ENCODE data around the gene TBX2.
"Not testable (repeated sequence)": the region's sequence is repeated elsewhere in the genome, so short reads cannot be mapped to it uniquely, and the experiment has no call there.

The TBX2 gene

GRCh38 chr17:61426482-61427304 lies 27.1 kb downstream of the TBX2 start:
- Histone ChIP-seq H3K9ac (no peak overlapping the region), H3K4me3 (no peak overlapping the region), H3K4me1 (no peaks in the 10 kb centered on the region), H4K20me1 (no peaks in the 10 kb centered on the region), H3K27ac (no peak overlapping the region), H3K27me3 (no peaks in the 10 kb centered on the region), H3K9me3 (no peaks in the 10 kb centered on the region), H3K4me2 (no peak overlapping the region), H3K36me3 (no peaks in the 10 kb centered on the region)
- no peak for TF ChIP-seq Cebpa-rat (IDR thresholded peaks at IDR 0.05)

- H3K27me3 ChIP-seq: no peaks in the 10 kb centered on the region
- H4K20me1 ChIP-seq: no peaks in the 10 kb centered on the region
- no peak overlapping the region for H3K9ac ChIP-seq
- H3K4me1 ChIP-seq: no peaks in the 10 kb centered on the region
- H3K4me2 ChIP-seq: no peak overlapping the region
- no peak overlapping the region for H3K4me3 ChIP-seq
- no peaks in the 10 kb centered on the region for H3K9me3 ChIP-seq
- TF ChIP-seq Cebpa-rat (IDR thresholded peaks at IDR 0.05): no peak
- H3K27ac ChIP-seq: no peak overlapping the region
- no peaks in the 10 kb centered on the region for H3K36me3 ChIP-seq
Observed at GRCh38 chr17:61427567-61427966, 27.9 kb downstream of the TBX2 start.

- no peaks in the 10 kb centered on the region for H3K9me3 ChIP-seq
- no peak overlapping the region for H3K27ac ChIP-seq
- H3K4me3 ChIP-seq: no peak overlapping the region
- H4K20me1 ChIP-seq: no peaks in the 10 kb centered on the region
- H3K9ac ChIP-seq: no peak overlapping the region
- H3K4me1 ChIP-seq: no peaks in the 10 kb centered on the region
- no peak for TF ChIP-seq Cebpa-rat (IDR thresholded peaks at IDR 0.05)
- no peak overlapping the region for H3K4me2 ChIP-seq
- H3K36me3 ChIP-seq: no peaks in the 10 kb centered on the region
- H3K27me3 ChIP-seq: no peaks in the 10 kb centered on the region
Observed at GRCh38 chr17:61429274-61429673, 29.6 kb downstream of the TBX2 start.

GRCh38 chr17:61429831-61430230 lies 30.2 kb downstream of the TBX2 start:
- not testable (repeated sequence) for H3K27me3 ChIP-seq, H3K4me2 ChIP-seq, H3K4me3 ChIP-seq, H3K4me1 ChIP-seq, H3K9me3 ChIP-seq, H3K36me3 ChIP-seq, H3K9ac ChIP-seq, H3K27ac ChIP-seq, H4K20me1 ChIP-seq

GRCh38 chr17:61431594-61432311 lies 32.1 kb downstream of the TBX2 start:
- H3K27ac ChIP-seq: no peak overlapping the region

GRCh38 chr17:61436273-61436672 lies 36.6 kb downstream of the TBX2 start:
- H3K4me1 ChIP-seq: no peaks in the 10 kb centered on the region
- TF ChIP-seq Cebpa-rat (IDR thresholded peaks at IDR 0.05): no peak
- H3K9me3 ChIP-seq: peaks cover 24% of the 10 kb centered on the region
- H3K9ac ChIP-seq: no peak overlapping the region
- H3K27me3 ChIP-seq: no peaks in the 10 kb centered on the region
- H3K27ac ChIP-seq: no peak overlapping the region
- H3K36me3 ChIP-seq: no peaks in the 10 kb centered on the region
- H3K4me2 ChIP-seq: no peak overlapping the region
- H3K4me3 ChIP-seq: no peak overlapping the region
- no peaks in the 10 kb centered on the region for H4K20me1 ChIP-seq

More at GRCh38 chr17:61431594-61432311, 32.1 kb downstream of the TBX2 start:
- H3K27me3 ChIP-seq: no peaks in the 10 kb centered on the region
- H3K36me3 ChIP-seq: no peaks in the 10 kb centered on the region
- H3K4me3 ChIP-seq: no peak overlapping the region
- H3K4me1 ChIP-seq: no peaks in the 10 kb centered on the region
- H3K9ac ChIP-seq: no peak overlapping the region
- no peaks in the 10 kb centered on the region for H4K20me1 ChIP-seq
- peaks cover 6% of the 10 kb centered on the region; the same call in 1 of the 2 replicates for H3K9me3 ChIP-seq
- no peak for TF ChIP-seq Cebpa-rat (IDR thresholded peaks at IDR 0.05)
- H3K4me2 ChIP-seq: no peak overlapping the region

- H3K4me1 ChIP-seq: no peaks in the 10 kb centered on the region
- H3K27ac ChIP-seq: no peak overlapping the region
- peaks cover 24% of the 10 kb centered on the region for H3K9me3 ChIP-seq
- H3K27me3 ChIP-seq: no peaks in the 10 kb centered on the region
- no peak overlapping the region for H3K9ac ChIP-seq
- H4K20me1 ChIP-seq: no peaks in the 10 kb centered on the region
- no peak overlapping the region for H3K4me2 ChIP-seq
- no peak for TF ChIP-seq Cebpa-rat (IDR thresholded peaks at IDR 0.05)
- H3K36me3 ChIP-seq: no peaks in the 10 kb centered on the region
- no peak overlapping the region for H3K4me3 ChIP-seq
Observed at GRCh38 chr17:61436995-61437704, 37.5 kb downstream of the TBX2 start.

GRCh38 chr17:61440697-61441096 lies 41.1 kb downstream of the TBX2 start:
- no peaks in the 10 kb centered on the region for H3K36me3 ChIP-seq
- no peaks in the 10 kb centered on the region for H4K20me1 ChIP-seq
- H3K9ac ChIP-seq: no peak overlapping the region
- H3K4me3 ChIP-seq: no peak overlapping the region
- no peak overlapping the region for H3K27ac ChIP-seq
- H3K27me3 ChIP-seq: no peaks in the 10 kb centered on the region
- no peaks in the 10 kb centered on the region for H3K4me1 ChIP-seq
- H3K4me2 ChIP-seq: no peak overlapping the region
- TF ChIP-seq Cebpa-rat (IDR thresholded peaks at IDR 0.05): no peak
- H3K9me3 ChIP-seq: peaks cover 24% of the 10 kb centered on the region

GRCh38 chr17:61441507-61441906 lies 41.9 kb downstream of the TBX2 start:
- H3K27ac ChIP-seq, H4K20me1 ChIP-seq, H3K4me2 ChIP-seq, H3K4me3 ChIP-seq, H3K36me3 ChIP-seq, H3K4me1 ChIP-seq, H3K9ac ChIP-seq, H3K27me3 ChIP-seq: not testable (repeated sequence)
- peaks cover 18% of the 10 kb centered on the region for H3K9me3 ChIP-seq

Data from BLaER1 (cell line).